Upper lobe of left lung (tissue), 4 donors: ENCODE measurements around the gene SH2D3A.

Source experiments
- CTCF ChIP-seq, 6 experiments: fragments of 450-650 bp in 4 of 6; fragments of 200-600 bp in 2 of 6; sonication (generic) in 2 of 6; IDR thresholded peaks; one replicate each; pipeline ENCODE4 v1.5.1; 2016 to 2019; ENCODE audit warnings: antibody characterized with exemption in 6 of 6
- EP300 ChIP-seq, 4 donors: sonication (generic); formaldehyde crosslinking; IDR thresholded peaks; one replicate each; pipeline ENCODE4 v1.5.1; 2017; ENCODE audit warnings: antibody characterized with exemption in 4 of 4, control low read depth in 2 of 4
- POLR2A ChIP-seq, 4 donors: fragments of 450-650 bp; IDR thresholded peaks; one replicate each; pipeline ENCODE4 v1.5.1; 2016 to 2017; ENCODE audit warnings: antibody characterized with exemption in 4 of 4, mild to moderate bottlenecking in 2 of 4
- POLR2AphosphoS5 ChIP-seq, 2 donors: sonication (generic); formaldehyde crosslinking; IDR thresholded peaks; one replicate each; pipeline ENCODE4 v1.5.1; 2017; ENCODE audit warnings: antibody characterized with exemption in 2 of 2

GRCh38 chr19:6794686-6795431, 27.6 kb upstream of the SH2D3A start:
- TF ChIP-seq CTCF (IDR thresholded peaks at IDR 0.05) = no peak
- no peak for TF ChIP-seq POLR2A (IDR thresholded peaks at IDR 0.05)
- no peak for TF ChIP-seq EP300 (IDR thresholded peaks at IDR 0.05)
- TF ChIP-seq POLR2AphosphoS5 (IDR thresholded peaks at IDR 0.05) = no peak
